Suppressor macrophage treated with lipopolysaccharide for 4 hours (primary cell): ENCODE data around the gene PBX2.

Experiments
- DNase-seq: peaks from one replicate; pipeline ENCODE4 v3.0.0-alpha.2; 2020

PBX2 gene

GRCh38 chr6:32185681-32186131, 4.3 kb downstream of the PBX2 start:
- peak; percentile 69 for DNase-seq

DNA sequence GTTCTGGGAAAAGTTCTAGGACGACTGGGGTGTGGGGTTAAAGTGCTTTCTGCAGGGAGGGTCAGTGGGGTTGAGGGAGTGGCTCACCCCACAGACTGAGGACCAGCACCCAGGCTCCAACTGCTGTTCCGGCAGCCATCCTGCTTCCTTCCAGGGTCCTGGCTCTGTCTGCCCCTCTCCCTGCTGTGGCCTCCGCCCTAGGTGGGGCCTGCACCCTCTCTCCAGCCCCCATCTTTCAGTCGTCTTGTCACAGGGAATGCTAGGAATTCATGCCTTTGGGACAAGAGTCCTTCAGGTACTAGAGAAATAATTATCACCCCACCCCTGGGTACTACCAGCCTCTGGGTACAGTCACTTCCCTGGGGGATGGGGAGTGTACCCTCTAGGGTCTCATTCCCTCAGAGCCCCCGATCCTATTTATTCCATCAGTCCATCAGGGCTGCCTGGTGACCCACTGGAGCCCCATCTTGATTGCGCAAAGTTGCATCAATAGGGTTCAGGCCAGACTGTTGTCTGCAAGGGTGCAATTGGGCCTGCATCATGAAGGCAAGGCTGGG, 5.8 kb downstream of the PBX2 start, which contains the start of gene AGER:
AGER (minus strand) TSS at position 170 of the 557 bp plus-strand sequence; CDS start at position 139, 31 bp downstream.
- DNase-seq = no peak

GRCh38 chr6:32183483-32184083, 6.4 kb downstream of the PBX2 start:
- DNase-seq = no peak

DNA sequence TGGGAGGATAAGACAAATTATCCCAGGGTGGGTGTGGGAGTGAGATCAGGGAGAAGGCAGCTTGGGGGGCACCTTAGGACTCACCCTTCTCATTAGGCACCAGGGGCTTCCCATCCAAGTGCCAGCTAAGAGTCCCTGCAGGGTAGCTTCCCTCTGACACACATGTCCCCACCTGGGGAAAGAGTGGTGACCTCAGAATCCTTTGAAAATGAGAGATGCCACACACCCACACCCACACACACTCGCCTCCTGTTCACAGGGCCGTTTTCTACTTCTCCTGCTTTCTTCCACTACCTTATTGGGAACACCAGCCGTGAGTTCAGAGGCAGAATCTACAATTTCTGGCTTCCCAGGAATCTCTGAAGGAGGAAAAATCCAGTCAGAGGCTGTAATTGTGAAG, 7.0 kb downstream of the PBX2 start:
- no peak for DNase-seq

DNA sequence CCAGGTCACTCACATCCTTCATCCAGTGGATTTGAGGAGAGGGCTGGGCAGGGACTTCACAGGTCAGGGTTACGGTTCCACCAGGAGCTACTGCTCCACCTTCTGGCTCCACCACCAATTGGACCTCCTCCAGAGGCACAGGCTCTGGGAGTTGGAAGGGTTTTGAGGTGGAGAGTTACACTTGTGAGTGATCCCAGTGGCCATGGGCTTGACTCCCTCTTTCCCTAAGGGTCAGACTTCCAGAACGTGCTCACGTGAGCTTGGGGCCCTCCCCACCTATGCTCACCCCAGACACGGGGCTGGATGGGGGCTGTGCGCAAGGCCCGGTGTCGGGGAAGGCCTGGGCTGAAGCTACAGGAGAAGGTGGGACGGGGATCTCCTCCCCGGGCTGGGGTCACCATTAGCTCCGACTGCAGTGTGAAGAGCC, 7.4 kb downstream of the PBX2 start:
- DNase-seq = no peak

- no peak for DNase-seq
Measured at GRCh38 chr6:32181915-32182529, 8.0 kb downstream of the PBX2 start.

DNA sequence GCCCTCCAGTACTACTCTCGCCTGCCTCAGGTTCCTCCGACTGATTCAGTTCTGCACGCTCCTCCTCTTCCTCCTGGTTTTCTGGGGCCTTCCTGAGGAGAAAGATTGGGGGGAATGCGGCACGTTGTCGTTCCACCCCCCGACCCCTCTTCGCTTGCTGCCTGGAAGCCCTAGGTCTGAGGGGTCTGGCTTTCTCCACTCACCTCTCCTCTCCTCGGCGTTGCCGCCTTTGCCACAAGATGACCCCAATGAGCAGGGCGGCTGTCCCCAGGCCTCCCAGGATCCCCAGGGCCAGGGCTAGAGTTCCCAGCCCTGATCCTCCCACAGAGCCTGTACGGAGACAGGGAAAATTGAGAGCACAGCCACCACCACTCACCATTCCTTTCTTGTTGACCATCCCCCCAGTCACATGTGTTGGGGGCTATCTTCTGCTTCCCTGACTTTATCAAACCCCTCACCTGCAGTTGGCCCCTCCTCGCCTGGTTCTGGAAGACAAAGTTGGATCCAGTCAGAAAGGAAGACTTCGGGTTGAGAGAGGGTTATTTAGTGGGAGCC, 8.8 kb downstream of the PBX2 start:
- DNase-seq = no peak

DNA sequence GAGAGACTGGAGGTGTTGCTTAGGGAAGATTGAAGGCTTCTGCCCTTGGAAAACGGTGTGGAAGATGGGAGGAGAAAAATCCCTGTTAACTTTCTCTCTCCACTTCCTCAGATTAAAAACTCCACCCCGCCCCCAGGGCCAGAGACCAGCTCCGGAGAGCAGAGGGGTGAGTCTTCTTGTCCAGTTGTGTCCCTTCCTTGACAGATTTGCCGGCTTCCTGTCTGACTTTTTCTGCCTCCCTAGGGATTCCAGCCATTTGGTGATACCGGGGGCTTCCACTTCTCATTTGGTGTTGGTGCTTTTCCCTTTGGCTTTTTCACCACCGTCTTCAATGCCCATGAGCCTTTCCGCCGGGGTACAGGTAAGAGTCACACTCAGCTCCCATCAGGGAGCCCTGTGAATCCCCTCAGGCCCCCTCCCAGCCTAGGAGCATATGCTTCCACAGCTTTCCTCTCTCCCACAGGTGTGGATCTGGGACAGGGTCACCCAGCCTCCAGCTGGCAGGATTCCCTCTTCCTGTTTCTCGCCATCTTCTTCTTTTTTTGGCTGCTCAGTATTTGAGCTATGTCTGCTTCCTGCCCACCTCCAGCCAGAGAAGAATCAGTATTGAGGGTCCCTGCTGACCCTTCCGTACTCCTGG, 10.1 kb downstream of the PBX2 start:
- no peak for DNase-seq

DNA sequence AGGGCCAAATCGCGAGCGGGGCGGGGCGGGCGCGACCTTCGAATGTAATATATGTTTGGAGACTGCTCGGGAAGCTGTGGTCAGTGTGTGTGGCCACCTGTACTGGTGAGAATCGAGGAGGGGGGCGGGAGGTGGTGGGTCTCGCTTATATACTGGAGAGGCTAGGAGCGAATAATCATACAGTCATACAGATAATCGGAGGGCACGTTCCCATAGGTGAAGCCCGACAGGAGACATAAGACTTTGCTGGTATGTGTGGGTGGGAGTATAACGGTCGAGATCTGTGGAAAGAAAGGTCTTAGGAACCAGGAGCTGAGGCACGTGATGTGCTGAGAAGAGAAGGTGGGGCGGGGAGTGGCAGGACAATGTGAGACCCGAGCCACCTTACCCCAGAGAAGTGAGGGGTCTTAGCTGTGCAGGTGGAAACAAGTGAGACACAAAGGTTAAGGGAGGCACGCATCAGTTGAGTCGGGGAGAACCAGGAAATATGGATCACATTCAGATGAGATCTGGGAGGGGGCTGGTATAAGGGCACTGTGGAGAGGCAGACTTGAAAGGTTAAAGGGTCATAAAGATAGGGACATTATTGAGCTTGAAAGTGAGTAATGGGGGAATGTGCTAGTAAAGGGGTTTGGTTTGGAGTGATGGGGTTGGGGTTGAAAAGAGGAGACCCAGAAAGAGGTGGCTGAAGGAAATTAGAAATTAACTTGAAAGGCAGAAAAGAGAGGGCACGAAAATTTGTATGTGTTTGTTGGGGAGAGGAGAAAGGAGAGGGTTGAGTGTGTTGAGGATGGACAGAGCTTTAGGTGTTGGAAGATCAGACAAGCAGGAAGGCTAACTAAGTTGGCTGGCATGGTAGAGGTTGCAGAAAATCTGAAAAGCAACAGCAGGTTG, 11.2 kb downstream of the PBX2 start:
- no peak for DNase-seq

GRCh38 chr6:32177788-32178546, 12.0 kb downstream of the PBX2 start, which contains the start of gene RNF5:
Gene RNF5 (plus strand): TSS chr6:32178405. CDS start chr6:32178512, 107 bp downstream.
- DNase-seq = peak; percentile 99

- DNase-seq = peak; percentile 41
Measured at GRCh38 chr6:32177183-32177787, 12.7 kb downstream of the PBX2 start.

DNA sequence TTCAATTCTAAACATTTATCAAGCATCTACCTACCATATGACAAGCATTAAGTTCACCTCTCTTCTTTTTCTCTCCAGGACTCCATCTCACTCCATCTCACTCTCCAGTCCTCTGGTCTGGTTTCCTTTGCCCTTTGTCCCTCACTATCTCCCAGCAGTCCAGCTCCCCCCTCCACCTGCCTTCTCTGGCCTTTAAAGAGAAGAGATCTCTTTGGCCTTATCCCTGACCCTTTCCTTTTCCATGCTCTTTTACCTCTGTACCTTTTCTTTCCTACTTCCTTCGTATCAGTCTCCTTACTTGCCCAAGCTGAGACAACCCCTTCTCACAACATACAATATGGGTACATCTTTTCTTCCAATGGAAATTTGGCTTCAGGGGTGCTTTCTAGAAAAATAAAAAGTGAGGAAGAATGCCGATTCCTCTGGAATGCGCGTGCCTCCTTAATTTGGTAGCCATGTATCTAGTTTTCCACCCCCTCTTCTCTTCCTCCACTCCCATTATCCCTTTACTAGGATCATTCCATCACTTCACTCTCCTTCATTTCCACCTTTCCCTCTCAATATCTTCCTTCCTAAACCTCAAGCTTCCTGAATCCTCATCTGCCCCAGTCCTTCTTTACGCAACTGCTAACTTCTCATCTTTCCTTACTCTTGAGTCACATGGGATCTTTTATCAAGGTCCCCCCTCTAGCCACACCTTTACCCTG, 13.4 kb downstream of the PBX2 start:
- no peak for DNase-seq

- peak; percentile 97 for DNase-seq
Measured at GRCh38 chr6:32175711-32176475, 14.1 kb downstream of the PBX2 start, which contains the start of gene AGPAT1. Gene AGPAT1 (minus strand): TSS chr6:32176084. CDS start chr6:32171496, 4,588 bp downstream.

DNA sequence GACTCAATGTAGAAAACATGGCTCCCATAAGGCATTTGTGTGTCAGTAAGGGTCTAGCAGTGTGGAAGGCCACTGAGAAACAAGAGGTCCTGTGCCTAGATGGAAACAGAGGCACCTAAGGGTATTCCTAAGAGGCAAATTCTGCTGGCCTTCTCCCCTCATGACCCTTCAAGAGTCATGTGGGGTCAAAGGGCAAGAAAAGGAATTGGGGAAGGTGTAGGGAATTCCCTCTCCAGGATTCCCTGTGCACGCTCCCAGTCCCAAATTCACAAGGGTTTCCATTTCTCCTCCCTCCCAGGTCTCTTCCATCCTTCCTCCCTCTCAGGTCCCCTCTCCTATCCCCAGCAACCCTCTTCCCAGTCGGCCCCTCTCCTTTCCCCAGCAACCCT, 14.7 kb downstream of the PBX2 start:
- DNase-seq = no peak

DNA sequence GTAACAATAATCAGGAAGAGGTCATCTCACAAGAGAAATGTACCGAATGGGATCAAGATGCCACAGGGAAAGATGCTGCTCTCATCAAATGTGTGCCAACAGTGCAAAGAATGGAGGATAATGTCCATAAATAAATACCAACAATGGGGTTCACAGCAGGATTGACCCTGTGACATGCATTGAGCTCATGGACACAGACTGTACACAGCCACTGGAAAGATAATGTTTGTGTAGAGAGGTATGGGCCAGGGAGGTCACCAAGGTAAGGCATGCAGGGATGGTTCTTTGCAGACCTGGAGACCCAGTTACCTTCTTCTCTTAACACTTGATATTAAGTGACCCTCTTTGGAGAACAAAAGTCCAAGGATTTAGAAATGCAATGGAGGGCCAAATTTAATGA, 15.6 kb downstream of the PBX2 start:
- DNase-seq = no peak

DNA sequence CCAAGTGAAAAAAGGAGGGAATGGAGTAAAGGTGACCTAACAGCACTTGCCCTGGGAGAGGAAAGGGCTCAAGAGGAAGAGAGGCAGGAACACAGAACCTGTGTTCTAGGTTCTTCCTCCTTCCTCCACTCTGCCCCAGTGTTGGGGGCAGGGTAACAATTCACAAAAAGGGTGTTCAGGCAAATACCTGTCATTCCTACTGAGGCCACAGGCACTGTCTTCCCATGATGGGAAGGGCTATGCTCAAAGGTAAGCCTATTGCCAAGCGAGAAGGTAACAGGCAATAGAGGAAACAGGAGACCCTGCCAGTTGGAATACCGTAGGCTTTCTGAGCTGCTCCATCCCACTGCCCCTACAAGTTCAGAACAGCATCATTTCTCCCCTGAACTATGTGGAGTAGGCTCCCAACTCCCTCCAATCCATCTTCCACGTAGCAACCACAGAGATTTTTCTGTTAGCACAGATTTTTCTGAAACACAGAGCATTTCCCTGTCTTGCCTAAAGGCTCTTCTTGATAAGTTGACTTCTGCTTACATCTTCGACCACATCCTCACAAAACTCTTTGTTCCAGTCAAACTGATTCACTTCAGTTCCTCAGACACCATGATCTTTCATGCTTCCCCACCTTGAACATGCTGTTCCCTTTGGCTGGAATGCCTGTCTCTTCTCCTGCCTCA, 16.8 kb downstream of the PBX2 start:
- DNase-seq = no peak

- DNase-seq = no peak
Measured at GRCh38 chr6:32171234-32171633, 18.8 kb downstream of the PBX2 start.

DNA sequence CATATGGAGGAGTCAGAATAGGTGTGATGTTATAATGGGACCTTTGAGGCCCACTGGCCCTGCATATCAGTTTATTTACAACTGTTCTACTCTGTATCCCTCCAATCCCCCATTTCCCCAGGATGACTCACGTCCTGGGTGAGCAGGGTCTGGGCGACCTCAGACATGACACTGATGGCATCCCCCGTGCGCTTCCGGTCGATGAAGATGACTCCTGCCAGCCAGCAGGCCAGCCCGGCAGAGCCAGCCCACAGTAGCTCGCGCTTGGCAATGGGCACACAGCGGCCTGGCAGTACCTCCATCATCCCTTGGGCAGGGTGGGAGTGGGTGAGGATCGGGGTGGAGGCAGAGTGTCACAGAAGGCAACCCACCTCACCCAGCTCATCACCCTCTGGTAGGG, 19.7 kb downstream of the PBX2 start:
- no peak for DNase-seq
